ENCODE results near the gene SCP2. TPM values are rescaled to one million over a fixed set of nuclear protein-coding genes. Genes with fewer than 3 reads are reported as not detected.
A peak's percentile ranks its signal among the peaks of the same experiment; 100 is the strongest.

SCP2 gene
- total RNA-seq, 2 donors from 2014 or later, result 69.3 to 99.4 TPM

DNA sequence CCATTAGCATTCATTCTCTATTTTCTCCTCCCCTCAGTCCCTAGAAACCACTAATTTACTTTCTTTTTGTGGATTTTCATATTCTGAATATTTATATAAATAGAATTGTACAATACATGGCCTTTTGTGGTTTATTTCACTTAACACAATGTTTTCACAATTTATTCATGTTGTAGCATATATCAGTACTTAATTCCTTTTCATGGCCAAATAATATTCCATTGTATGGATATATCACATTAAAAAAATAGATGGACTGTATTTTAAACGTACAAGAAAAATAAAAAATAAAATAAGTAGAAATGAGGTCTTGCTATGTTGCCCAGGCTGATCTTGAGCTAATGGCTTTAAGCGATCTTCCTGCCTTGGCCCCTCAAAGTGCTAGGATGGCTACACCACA, 25.0 kb downstream of the SCP2 start:
- Mint-ChIP-seq H3K4me1 (no peaks in the 10 kb centered on the region), H3K27ac (no peak overlapping the region), H3K9me3 (no peaks in the 10 kb centered on the region), H3K4me3 (no peak overlapping the region), H3K27me3 (ENCODE audit: insufficient read depth) (no peaks in the 10 kb centered on the region), H3K36me3 (ENCODE audit: low read depth) (no peaks in the 10 kb centered on the region)
- H3K27ac ChIP-seq (ENCODE audit: low read depth, low read length), result no peak overlapping the region
- DNase-seq, result no peak
- H3K27me3 ChIP-seq (ENCODE audit: control insufficient read depth, insufficient read depth, low read length, poor library complexity, severe bottlenecking), result no peaks in the 10 kb centered on the region
- H3K36me3 ChIP-seq (ENCODE audit: control insufficient read depth, insufficient read depth, low read length), result no peaks in the 10 kb centered on the region
- H3K4me1 ChIP-seq (ENCODE audit: control insufficient read depth, insufficient read depth, low read length), result no peaks in the 10 kb centered on the region
- no peak overlapping the region for H3K9ac ChIP-seq (ENCODE audit: extremely low read depth, low read length, poor library complexity, severe bottlenecking)
- WGBS, 2 experiments (ENCODE audit: insufficient coverage in 1 of 2, insufficient read length in 1 of 2), result 86 to 93% methylated on average over 2 of the region's 2 CpGs
- no peaks in the 10 kb centered on the region for H3K9me3 ChIP-seq (ENCODE audit: control insufficient read depth, low read length)
- no peak overlapping the region for H3K4me3 ChIP-seq (ENCODE audit: low read length)
- no peak for TF ChIP-seq CTCF (conservative IDR thresholded peaks at IDR 0.05)

DNA sequence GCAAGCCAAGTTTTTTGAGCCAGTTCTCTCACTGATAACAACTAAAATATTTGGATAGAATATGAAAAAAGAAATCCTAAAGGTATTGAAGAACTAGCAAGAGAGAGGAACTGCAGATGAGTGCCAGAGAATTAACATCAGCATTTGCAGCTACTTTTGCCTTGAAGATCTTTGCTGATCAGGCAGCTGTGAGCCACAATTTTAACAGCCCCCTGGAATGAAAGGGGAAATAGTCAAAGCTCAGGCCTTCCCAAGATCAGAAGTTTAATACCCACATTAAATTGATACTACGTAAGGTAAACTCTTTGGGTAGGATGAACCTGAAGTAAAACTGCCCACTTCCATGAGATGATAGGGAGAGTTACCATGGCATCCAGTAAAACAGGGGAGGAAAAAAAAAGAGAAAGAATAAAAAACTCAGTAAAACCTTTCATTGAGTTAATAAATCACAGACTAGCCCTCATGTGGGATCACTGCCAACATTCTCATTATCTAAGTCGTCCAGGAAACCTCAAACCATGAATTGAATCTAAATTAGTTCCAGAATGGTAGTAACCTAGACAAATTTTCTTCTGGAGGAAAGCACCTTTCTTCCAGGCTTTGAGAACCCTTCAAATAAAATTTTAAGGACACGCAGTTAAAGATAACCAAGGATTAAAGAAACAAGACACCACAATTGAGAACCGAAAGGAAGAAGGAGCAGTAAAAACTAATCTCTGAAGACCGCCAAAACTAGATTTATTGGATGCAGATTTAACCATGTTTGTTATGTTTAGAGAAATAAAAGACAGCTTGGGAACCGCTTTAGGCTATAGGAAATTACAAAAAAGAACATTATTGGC, 28.3 kb downstream of the SCP2 start:
- no peak for TF ChIP-seq CTCF (conservative IDR thresholded peaks at IDR 0.05)
- Mint-ChIP-seq H3K4me3 (no peak overlapping the region), H3K9me3 (no peaks in the 10 kb centered on the region), H3K36me3 (ENCODE audit: low read depth) (no peaks in the 10 kb centered on the region), H3K27me3 (ENCODE audit: insufficient read depth) (no peaks in the 10 kb centered on the region), H3K27ac (no peak overlapping the region), H3K4me1 (no peaks in the 10 kb centered on the region)
- Histone ChIP-seq H3K27me3 (ENCODE audit: control insufficient read depth, insufficient read depth, low read length, poor library complexity, severe bottlenecking) (no peaks in the 10 kb centered on the region), H3K9me3 (ENCODE audit: control insufficient read depth, low read length) (no peaks in the 10 kb centered on the region), H3K4me3 (ENCODE audit: low read length) (no peak overlapping the region), H3K4me1 (ENCODE audit: control insufficient read depth, insufficient read depth, low read length) (no peaks in the 10 kb centered on the region), H3K27ac (ENCODE audit: low read depth, low read length) (peak overlapping the region; percentile 40), H3K36me3 (ENCODE audit: control insufficient read depth, insufficient read depth, low read length) (no peaks in the 10 kb centered on the region), H3K9ac (ENCODE audit: extremely low read depth, low read length, poor library complexity, severe bottlenecking) (no peak overlapping the region)
- WGBS, 2 experiments (ENCODE audit: insufficient coverage in 1 of 2, insufficient read length in 1 of 2), result 89 to 96% methylated on average over 3 to 6 of the region's 6 CpGs
- no peak for DNase-seq

DNA sequence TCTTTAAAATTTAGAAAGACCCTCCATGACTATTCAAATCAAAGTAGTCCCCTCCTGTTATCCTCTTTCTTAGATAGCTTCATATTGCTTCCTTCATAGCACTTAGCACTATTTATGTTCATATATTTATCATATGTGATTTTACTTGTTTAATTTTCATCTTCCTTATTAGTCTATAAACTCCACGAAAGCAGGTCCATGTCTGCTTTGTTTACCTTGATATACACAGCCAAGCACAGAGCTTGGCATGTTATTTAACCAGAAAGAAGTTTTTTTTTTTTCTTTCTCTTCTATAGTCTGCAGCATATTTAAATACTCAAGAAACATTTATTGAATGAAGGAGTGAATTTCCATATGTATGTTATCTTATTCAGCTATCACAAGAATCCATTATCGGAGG, 36.0 kb downstream of the SCP2 start:
- Mint-ChIP-seq H3K36me3 (ENCODE audit: low read depth) (no peaks in the 10 kb centered on the region), H3K4me1 (no peaks in the 10 kb centered on the region), H3K9me3 (no peaks in the 10 kb centered on the region), H3K27me3 (ENCODE audit: insufficient read depth) (no peaks in the 10 kb centered on the region), H3K4me3 (no peak overlapping the region), H3K27ac (no peak overlapping the region)
- no peaks in the 10 kb centered on the region for H3K36me3 ChIP-seq (ENCODE audit: control insufficient read depth, insufficient read depth, low read length)
- no peak overlapping the region for H3K9ac ChIP-seq (ENCODE audit: extremely low read depth, low read length, poor library complexity, severe bottlenecking)
- DNase-seq, result no peak
- H3K27me3 ChIP-seq (ENCODE audit: control insufficient read depth, insufficient read depth, low read length, poor library complexity, severe bottlenecking), result no peaks in the 10 kb centered on the region
- no peak overlapping the region for H3K4me3 ChIP-seq (ENCODE audit: low read length)
- TF ChIP-seq CTCF (conservative IDR thresholded peaks at IDR 0.05), result no peak
- H3K4me1 ChIP-seq (ENCODE audit: control insufficient read depth, insufficient read depth, low read length), result no peaks in the 10 kb centered on the region
- 93 to 100% methylated on average over 1 to 2 of the region's 2 CpGs for WGBS, 2 experiments (ENCODE audit: insufficient coverage in 1 of 2, insufficient read length in 1 of 2)
- H3K27ac ChIP-seq (ENCODE audit: low read depth, low read length), result no peak overlapping the region
- no peaks in the 10 kb centered on the region for H3K9me3 ChIP-seq (ENCODE audit: control insufficient read depth, low read length)

All from endodermal cell (in vitro differentiated cells).